H1 (cell line): ENCODE results near the gene TNFRSF6B. TPM values are rescaled to one million over a fixed set of nuclear protein-coding genes. Genes with fewer than 3 reads are reported as not detected.

Source experiments
- CTCF ChIA-PET: fragments of 300-600 bp; sonication (Branson Sonifier 250); formaldehyde crosslinking; loops from one replicate; lab custom pipeline; 2021; ENCODE audit not compliant: partially characterized antibody; lab: Charles Lee
- POLR2A ChIA-PET: fragments of 300-600 bp; sonication (Branson Sonifier 250); formaldehyde crosslinking; loops from one replicate; lab custom pipeline; 2021; ENCODE audit warnings: inconsistent platforms; ENCODE audit not compliant: partially characterized antibody; lab: Charles Lee
- DNase-seq, 2 experiments: peaks; one replicate each; pipeline versions ENCODE4 v3.0.0 to v3.0.0-alpha.2; 2010 to 2022; ENCODE audit warnings: low spot score in 2 of 2, low read depth in 1 of 2, mixed read lengths in 1 of 2
- FAIRE-seq: peaks from 2 replicates; lab custom pipeline; 2011; peaks lifted over from hg19 to GRCh38; lab: Jason Lieb, UNC
- H2AFZ ChIP-seq: 2 replicates; pipeline ENCODE4 v1.8.1; 2012; ENCODE audit warnings: low read length, inconsistent platforms
- H2AK5ac ChIP-seq: 2 replicates; pipeline ENCODE4 v1.6.1; 2013; ENCODE audit warnings: low read depth, low read length
- H2BK120ac ChIP-seq: replicated peaks from 2 replicates; pipeline ENCODE3; 2013; ENCODE audit warnings: low read depth, low read length, inconsistent platforms
- H2BK12ac ChIP-seq: 2 replicates; pipeline ENCODE4 v1.6.1; 2013; ENCODE audit warnings: low read depth, low read length
- H2BK15ac ChIP-seq: 2 replicates; pipeline ENCODE4 v1.6.1; 2013; ENCODE audit warnings: low read length
- H2BK20ac ChIP-seq: 2 replicates; pipeline ENCODE4 v1.6.1; 2013; ENCODE audit warnings: low read length
- H2BK5ac ChIP-seq: 2 replicates; pipeline ENCODE4 v1.6.1; 2013; ENCODE audit warnings: low read depth, low read length
- H3K14ac ChIP-seq: 2 replicates; pipeline ENCODE4 v1.6.1; 2013; ENCODE audit warnings: inconsistent platforms; ENCODE audit not compliant: insufficient read length
- H3K18ac ChIP-seq: 2 replicates; pipeline ENCODE4 v1.6.1; 2013; ENCODE audit warnings: low read length; ENCODE audit errors: extremely low read depth
- H3K23ac ChIP-seq: 2 replicates; pipeline ENCODE4 v1.6.1; 2013; ENCODE audit warnings: inconsistent platforms; ENCODE audit not compliant: insufficient read length
- H3K23me2 ChIP-seq: 2 replicates; pipeline ENCODE4 v1.6.1; 2013; ENCODE audit warnings: low read depth, low read length
- H3K27ac ChIP-seq: 2 replicates; pipeline ENCODE4 v1.6.1; 2011; ENCODE audit warnings: low read depth, low read length, inconsistent platforms
- H3K27me3 ChIP-seq, 4 experiments: replicated peaks in 1 of 4; 1 replicate in 1 of 4; 2 replicates in 3 of 4; pipeline versions ENCODE4 v1.6.1 to v1.8.1; 2011 to 2013; ENCODE audit warnings: low read length in 3 of 4, mild to moderate bottlenecking in 3 of 4, inconsistent platforms in 2 of 4, mixed read lengths in 2 of 4, moderate library complexity in 1 of 4; ENCODE audit not compliant: control insufficient read depth in 3 of 4, insufficient read depth in 3 of 4; ENCODE audit errors: extremely low read depth in 1 of 4
- H3K36me3 ChIP-seq, 4 experiments: 2 replicates each; pipeline versions ENCODE4 v1.6.1 to v1.8.1; 2011 to 2013; ENCODE audit warnings: mild to moderate bottlenecking in 4 of 4, low read length in 3 of 4, moderate library complexity in 2 of 4, control low read depth in 1 of 4, inconsistent platforms in 1 of 4; ENCODE audit not compliant: insufficient read depth in 4 of 4, control insufficient read depth in 2 of 4
- H3K4ac ChIP-seq: replicated peaks from 2 replicates; pipeline ENCODE3; 2013; ENCODE audit warnings: low read length, low read depth, mixed read lengths, inconsistent platforms; ENCODE audit not compliant: insufficient read length
- H3K4me1 ChIP-seq, 4 experiments: replicated peaks in 1 of 4; 1 replicate in 1 of 4; 2 replicates in 3 of 4; pipeline versions ENCODE4 v1.6.1 to v1.8.1; 2011 to 2013; ENCODE audit warnings: low read length in 3 of 4, inconsistent platforms in 2 of 4, mixed read lengths in 1 of 4; ENCODE audit not compliant: insufficient read depth in 4 of 4, control insufficient read depth in 3 of 4
- H3K4me2 ChIP-seq, 2 experiments: 2 replicates each; pipeline versions ENCODE4 v1.6.1 to v1.8.1; 2011 to 2013; ENCODE audit warnings: low read depth in 2 of 2, low read length in 2 of 2, control low read depth in 1 of 2, inconsistent platforms in 1 of 2, mild to moderate bottlenecking in 1 of 2; ENCODE audit not compliant: insufficient read depth in 1 of 2
- H3K4me3 ChIP-seq, 4 experiments: fragments of 200-600, 300-600 bp in 1 of 4; sonication (generic), shearing (Covaris generic), sonication (Bioruptor Twin) in 1 of 4; 2 replicates each; pipeline versions ENCODE4 v1.5.1 to v1.8.1; 2011 to 2016; ENCODE audit warnings: low read length in 4 of 4, low read depth in 3 of 4, control low read depth in 2 of 4, inconsistent platforms in 2 of 4, mild to moderate bottlenecking in 2 of 4, mixed read lengths in 1 of 4, moderate library complexity in 1 of 4; ENCODE audit not compliant: insufficient read depth in 2 of 4; ENCODE audit errors: extremely low read depth in 1 of 4
- H3K56ac ChIP-seq: replicated peaks from 2 replicates; pipeline ENCODE3; 2013; ENCODE audit warnings: low read depth, mild to moderate bottlenecking, mixed read lengths, low read length, inconsistent platforms; ENCODE audit not compliant: insufficient read length
- H3K79me1 ChIP-seq: 2 replicates; pipeline ENCODE4 v1.6.1; 2013; ENCODE audit warnings: low read depth, low read length, control low read depth
- H3K79me2 ChIP-seq, 2 experiments: 2 replicates each; pipeline versions ENCODE4 v1.6.1 to v1.8.1; 2012 to 2013; ENCODE audit warnings: low read length in 2 of 2, mild to moderate bottlenecking in 2 of 2, inconsistent platforms in 1 of 2; ENCODE audit not compliant: insufficient read depth in 2 of 2, control insufficient read depth in 1 of 2
- H3K9ac ChIP-seq, 4 experiments: replicated peaks in 1 of 4; 1 replicate in 1 of 4; 2 replicates in 3 of 4; pipeline versions ENCODE4 v1.6.1 to v1.8.1; 2011 to 2013; ENCODE audit warnings: low read depth in 3 of 4, low read length in 3 of 4, control low read depth in 2 of 4, mild to moderate bottlenecking in 2 of 4, moderate library complexity in 2 of 4, inconsistent platforms in 1 of 4; ENCODE audit errors: extremely low read depth in 1 of 4
- H3K9me3 ChIP-seq, 2 experiments: 2 replicates each; pipeline versions ENCODE4 v1.6.1 to v1.8.1; 2012 to 2013; ENCODE audit warnings: mild to moderate bottlenecking in 2 of 2, moderate library complexity in 2 of 2, control low read depth in 1 of 2, inconsistent platforms in 1 of 2, low read depth in 1 of 2, low read length in 1 of 2, mixed read lengths in 1 of 2; ENCODE audit not compliant: insufficient read depth in 2 of 2
- H4K20me1 ChIP-seq, 2 experiments: replicated peaks in 1 of 2; 2 replicates each; pipeline versions ENCODE3 to v1.8.1; 2011 to 2013; ENCODE audit warnings: inconsistent platforms in 2 of 2, low read length in 2 of 2, mild to moderate bottlenecking in 1 of 2; ENCODE audit not compliant: insufficient read depth in 2 of 2, control insufficient read depth in 1 of 2
- H4K5ac ChIP-seq: 2 replicates; pipeline ENCODE4 v1.6.1; 2013; ENCODE audit warnings: low read length, low read depth, mixed read lengths, inconsistent platforms; ENCODE audit not compliant: insufficient read length
- H4K8ac ChIP-seq: 2 replicates; pipeline ENCODE4 v1.8.0; 2013; ENCODE audit warnings: mild to moderate bottlenecking, moderate library complexity, low read length, inconsistent platforms; ENCODE audit not compliant: insufficient read depth; ENCODE audit errors: extremely low read depth
- H4K91ac ChIP-seq: replicated peaks from 2 replicates; pipeline ENCODE3; 2013; ENCODE audit warnings: low read length, mixed read lengths, inconsistent platforms; ENCODE audit not compliant: insufficient read length
- BRCA1 ChIP-seq: IDR thresholded peaks from 2 replicates; pipeline ENCODE4 v1.6.1; 2012; ENCODE audit warnings: low read depth, low read length, improper control_type of control experiment
- CEBPB ChIP-seq: IDR thresholded peaks from 2 replicates; pipeline ENCODE4 v1.6.1; 2012; ENCODE audit warnings: low read depth, low read length
- CREB1 ChIP-seq: IDR thresholded peaks from 2 replicates; pipeline ENCODE4 v1.6.1; 2012; ENCODE audit warnings: inconsistent platforms
- CTCF ChIP-seq, 3 experiments: IDR thresholded peaks; 1 replicate in 2 of 3; 2 replicates in 1 of 3; pipeline versions ENCODE4 v1.5.1 to v1.6.1; 2011; ENCODE audit warnings: low read length in 3 of 3, mild to moderate bottlenecking in 3 of 3, inconsistent platforms in 2 of 3, low read depth in 1 of 3, moderate library complexity in 1 of 3; ENCODE audit not compliant: insufficient read depth in 1 of 3; ENCODE audit errors: control extremely low read depth in 1 of 3
- WGBS, 2 experiments: shearing (Covaris generic) in 1 of 2; methylation state at CpG; one replicate each; pipeline versions ENCODE4 v1.1.6 to v1.1.7; 2013 to 2015; ENCODE audit warnings: low lambda C conversion rate in 2 of 2, mixed read lengths in 2 of 2, inconsistent platforms in 1 of 2, low coverage in 1 of 2, missing lambda C conversion rate in 1 of 2; ENCODE audit not compliant: insufficient replicate concordance in 2 of 2, insufficient coverage in 1 of 2, insufficient read length in 1 of 2; ENCODE audit errors: extremely low coverage in 1 of 2, missing lambda C conversion rate in 1 of 2; 5-methylcytosine and 5-hydroxymethylcytosine counted together
- polyA plus RNA-seq, 7 experiments: library from polyadenylated mRNA; depleted of rRNA in 3 of 7; stranded (reverse) in 5 of 7; unstranded in 2 of 7; fragments of >200 nt in 5 of 7; fragments of 200-250 nt in 2 of 7; gene quantifications; 1 replicate in 5 of 7; 2 replicates in 1 of 7; 4 replicates in 1 of 7; pipeline versions ENCODE4 v1.2.1 to v1.2.3, GENCODE V29; 2011 to 2013; ENCODE audit warnings: missing spikeins in 2 of 7, mixed read lengths in 2 of 7
- total RNA-seq: library from RNA; stranded (reverse); fragmentation: NEBNext Ultra II Directional; extraction: Animal tissue kit (Norgen Biotek cat#: 25700); gene quantifications from 2 replicates; pipeline ENCODE4 v1.2.1, GENCODE V29; 2021

Gene TNFRSF6B
- total and polyA plus RNA-seq, 2 of the 8 experiments (the other 6 are each of a cell fraction or from before 2014, with no cell fraction given): 3.1 TPM; not detected in 1

- no peaks in the 10 kb centered on the region for H3K79me2 ChIP-seq
- no peak overlapping the region for H2BK120ac ChIP-seq
- H3K23me2 ChIP-seq: no peaks in the 10 kb centered on the region
- peaks cover 0 to 3% (median 0%) of the 10 kb centered on the region in 4 experiments; a peak in 2 of 8 replicates for H3K36me3 ChIP-seq
- FAIRE-seq (no peak), DNase-seq (no peak)
- H3K4ac ChIP-seq: no peak overlapping the region
- H3K27me3 ChIP-seq: no peaks in the 10 kb centered on the region
- H3K4me1 ChIP-seq: no peaks in the 10 kb centered on the region; a peak in 1 of 7 replicates
- no peak overlapping the region for H3K23ac ChIP-seq
- H4K91ac ChIP-seq: no peak overlapping the region
- TF ChIP-seq CREB1 (no peak), CTCF (IDR thresholded peaks at IDR 0.05; ENCODE audit: control extremely low read depth in 1 of 3, insufficient read depth in 1 of 3, low read depth in 1 of 3, low read length in 3 of 3) (no peak), CEBPB (no peak), BRCA1 (no peak)
- TF ChIP-seq, all 59 proteins: peak for 0
- CTCF ChIA-PET: no interaction called here
- Histone ChIP-seq H4K8ac (0 out of 2 replicates have a peak overlapping the region, but pooled peaks have one; percentile 3), H3K9me3 (no peaks in the 10 kb centered on the region), H3K27ac (no peak overlapping the region), H2BK20ac (no peak overlapping the region), H2AFZ (no peak overlapping the region), H4K20me1 (peaks cover 0 to 7% of the 10 kb centered on the region in 2 experiments), H3K9ac (no peak overlapping the region), H3K18ac (no peak overlapping the region), H2BK12ac (no peak overlapping the region), H2BK15ac (no peak overlapping the region), H3K4me2 (no peak overlapping the region), H3K79me1 (no peaks in the 10 kb centered on the region), H3K56ac (no peak overlapping the region), H2BK5ac (peak overlapping the region; percentile 66; the same call in 1 of the 2 replicates), H3K4me3 (no peak overlapping the region), H2AK5ac (no peak overlapping the region), H4K5ac (no peak overlapping the region), H3K14ac (no peak overlapping the region)
- WGBS, 2 experiments: 92% methylated on average over 21 of the region's 21 CpGs; no CpG with 5 or more reads in 1 of the 2 experiments
- POLR2A ChIA-PET: no interaction called here
These were observed 11.0 kb upstream of the TNFRSF6B start for GRCh38 chr20:63685269-63686026.
